ENCODE measurements around the gene CACNA1B. TPM values are rescaled to one million over a fixed set of nuclear protein-coding genes. Genes with fewer than 3 reads are reported as not detected.

The CACNA1B gene
- total RNA-seq, 1 experiment from 2014 or later: 7.8 TPM

DNA sequence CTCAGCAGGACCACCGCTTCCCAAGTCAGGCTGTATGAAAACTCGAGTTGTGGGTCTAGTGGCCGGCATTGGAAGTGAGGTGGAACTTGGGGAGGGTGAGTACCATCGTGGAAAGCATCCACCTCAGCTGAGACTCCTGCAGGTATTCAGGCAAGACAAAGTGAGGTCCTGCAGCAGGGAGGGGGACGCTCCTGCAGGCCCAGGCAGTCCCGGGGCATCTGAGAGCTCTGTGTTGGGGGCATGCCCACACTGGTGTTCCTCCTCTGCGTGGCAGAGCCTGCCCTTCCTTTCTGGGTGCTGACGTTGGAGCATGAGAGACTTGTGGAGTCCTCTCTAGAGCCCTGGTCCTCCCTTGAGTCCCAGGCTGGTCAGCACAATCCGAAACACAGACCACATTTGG, 187.7 kb downstream of the CACNA1B start:
- no peak overlapping the region for H4K8ac ChIP-seq (replicated peaks; ENCODE audit: insufficient read length, low read depth, low read length)
- H2AFZ ChIP-seq (ENCODE audit: low read length): no peak overlapping the region
- no peak overlapping the region for H3K4me2 ChIP-seq (ENCODE audit: insufficient read depth, insufficient read length, low read length)
- H3K23ac ChIP-seq (ENCODE audit: insufficient read length, low read depth, low read length): no peak overlapping the region
- no peak for TF ChIP-seq CTCF (conservative IDR thresholded peaks at IDR 0.05)
- H3K18ac ChIP-seq (ENCODE audit: insufficient read length, low read depth, low read length): no peak overlapping the region
- H3K56ac ChIP-seq (ENCODE audit: insufficient read length, low read depth, low read length): no peak overlapping the region
- H2BK5ac ChIP-seq (ENCODE audit: insufficient read length, low read length): no peak overlapping the region
- Mint-ChIP-seq H3K4me1 (peaks cover 35 to 37% of the 10 kb centered on the region in 2 experiments), H3K27ac (no peak overlapping the region), H3K9me3 (no peaks in the 10 kb centered on the region), H3K27me3 (ENCODE audit: low read depth) (no peaks in the 10 kb centered on the region), H3K36me3 (ENCODE audit: insufficient read depth in 1 of 3, low read depth in 3 of 3) (peaks cover 23 to 34% (median 27%) of the 10 kb centered on the region in 3 experiments), H3K4me3 (no peak overlapping the region)
- peaks cover 4% of the 10 kb centered on the region for H3K9me3 ChIP-seq (ENCODE audit: control insufficient read depth, low read depth, low read length)
- no peaks in the 10 kb centered on the region for H3K27me3 ChIP-seq (ENCODE audit: insufficient read depth, low read length)
- no peak overlapping the region for H4K91ac ChIP-seq (ENCODE audit: insufficient read length, low read depth, low read length)
- no peak overlapping the region for H2BK20ac ChIP-seq (ENCODE audit: low read depth, low read length, poor library complexity, severe bottlenecking)
- no peak overlapping the region for H3K4ac ChIP-seq (ENCODE audit: low read depth, low read length)
- H4K20me1 ChIP-seq (ENCODE audit: control insufficient read depth, insufficient read depth, insufficient read length): no peaks in the 10 kb centered on the region
- H2BK15ac ChIP-seq (ENCODE audit: low read depth, low read length): no peak overlapping the region
- no CpG with 5 or more reads among the region's 9 CpGs for WGBS (ENCODE audit: extremely low coverage, insufficient read length, low lambda C conversion rate)
- no peak overlapping the region for H3T11ph ChIP-seq (ENCODE audit: low read length)
- H3K9ac ChIP-seq (ENCODE audit: extremely low read depth, insufficient read length, low read length): no peak overlapping the region
- peaks cover 3% of the 10 kb centered on the region; the same call in 1 of the 2 replicates for H3K4me1 ChIP-seq (ENCODE audit: insufficient read depth, low read length)
- H3K79me1 ChIP-seq (ENCODE audit: insufficient read depth, low read depth, low read length, poor library complexity, severe bottlenecking): no peaks in the 10 kb centered on the region
- no peak overlapping the region for H3K14ac ChIP-seq (ENCODE audit: insufficient read depth, low read length)
- no peak for DNase-seq
- H3K79me2 ChIP-seq (ENCODE audit: insufficient read depth, low read length): no peaks in the 10 kb centered on the region
- peaks cover 3% of the 10 kb centered on the region for H3K23me2 ChIP-seq (ENCODE audit: insufficient read length, low read depth, low read length, poor library complexity, severe bottlenecking)
- no peak overlapping the region for H2BK120ac ChIP-seq (ENCODE audit: low read depth, low read length, poor library complexity, severe bottlenecking)
- no peak overlapping the region for H4K5ac ChIP-seq (ENCODE audit: insufficient read length, low read depth, low read length)
- H2AK5ac ChIP-seq (ENCODE audit: insufficient read length, low read length): no peak overlapping the region
- no peak overlapping the region for H2BK12ac ChIP-seq (ENCODE audit: insufficient read length, low read depth, low read length)
- H3K27ac ChIP-seq (ENCODE audit: insufficient read length, low read depth, low read length): no peak overlapping the region
